HFF-Myc (cell line): ENCODE data around the gene MAMLD1.

ENCODE experiments used
- DNase-seq: peaks from one replicate; pipeline ENCODE4 v3.0.0-alpha.2; 2011; ENCODE audit warnings: low read depth; ENCODE audit errors: extremely low read depth
- H3K4me3 ChIP-seq: replicated peaks from 2 replicates; pipeline ENCODE4 v1.5.1; 2011; ENCODE audit warnings: low read depth, mild to moderate bottlenecking, control low read depth, low read length
- TF ChIP-seq, protein P1 (sequence below): IDR thresholded peaks from 2 replicates; pipeline ENCODE4 v1.5.1; 2012; ENCODE audit warnings: mild to moderate bottlenecking, low read depth, low read length, control low read depth; ENCODE audit errors: missing control alignments

Gene MAMLD1

DNA sequence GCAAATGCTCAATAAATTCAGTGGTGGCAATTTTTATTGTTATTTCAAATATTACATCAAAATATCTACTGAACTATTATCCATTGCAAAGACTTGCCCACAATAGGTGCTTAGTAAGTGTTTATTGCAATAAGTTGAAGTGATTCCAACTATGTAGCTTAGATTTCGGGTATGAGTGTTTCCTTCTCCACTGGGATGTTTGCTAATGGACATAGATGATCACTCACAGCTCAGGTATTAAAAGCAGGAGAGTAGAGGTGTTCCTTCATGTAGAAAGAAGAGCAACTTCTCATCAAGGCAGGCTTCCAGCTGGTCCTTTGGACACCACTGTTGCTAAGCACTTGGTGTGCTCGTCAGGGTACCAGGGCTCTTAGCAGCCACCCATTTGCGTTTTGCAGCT is 139.0 kb downstream of the MAMLD1 start:
- H3K4me3 ChIP-seq: no peak overlapping the region
- TF ChIP-seq, protein P1, sequence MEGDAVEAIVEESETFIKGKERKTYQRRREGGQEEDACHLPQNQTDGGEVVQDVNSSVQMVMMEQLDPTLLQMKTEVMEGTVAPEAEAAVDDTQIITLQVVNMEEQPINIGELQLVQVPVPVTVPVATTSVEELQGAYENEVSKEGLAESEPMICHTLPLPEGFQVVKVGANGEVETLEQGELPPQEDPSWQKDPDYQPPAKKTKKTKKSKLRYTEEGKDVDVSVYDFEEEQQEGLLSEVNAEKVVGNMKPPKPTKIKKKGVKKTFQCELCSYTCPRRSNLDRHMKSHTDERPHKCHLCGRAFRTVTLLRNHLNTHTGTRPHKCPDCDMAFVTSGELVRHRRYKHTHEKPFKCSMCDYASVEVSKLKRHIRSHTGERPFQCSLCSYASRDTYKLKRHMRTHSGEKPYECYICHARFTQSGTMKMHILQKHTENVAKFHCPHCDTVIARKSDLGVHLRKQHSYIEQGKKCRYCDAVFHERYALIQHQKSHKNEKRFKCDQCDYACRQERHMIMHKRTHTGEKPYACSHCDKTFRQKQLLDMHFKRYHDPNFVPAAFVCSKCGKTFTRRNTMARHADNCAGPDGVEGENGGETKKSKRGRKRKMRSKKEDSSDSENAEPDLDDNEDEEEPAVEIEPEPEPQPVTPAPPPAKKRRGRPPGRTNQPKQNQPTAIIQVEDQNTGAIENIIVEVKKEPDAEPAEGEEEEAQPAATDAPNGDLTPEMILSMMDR: no peak
- DNase-seq: no peak

DNA sequence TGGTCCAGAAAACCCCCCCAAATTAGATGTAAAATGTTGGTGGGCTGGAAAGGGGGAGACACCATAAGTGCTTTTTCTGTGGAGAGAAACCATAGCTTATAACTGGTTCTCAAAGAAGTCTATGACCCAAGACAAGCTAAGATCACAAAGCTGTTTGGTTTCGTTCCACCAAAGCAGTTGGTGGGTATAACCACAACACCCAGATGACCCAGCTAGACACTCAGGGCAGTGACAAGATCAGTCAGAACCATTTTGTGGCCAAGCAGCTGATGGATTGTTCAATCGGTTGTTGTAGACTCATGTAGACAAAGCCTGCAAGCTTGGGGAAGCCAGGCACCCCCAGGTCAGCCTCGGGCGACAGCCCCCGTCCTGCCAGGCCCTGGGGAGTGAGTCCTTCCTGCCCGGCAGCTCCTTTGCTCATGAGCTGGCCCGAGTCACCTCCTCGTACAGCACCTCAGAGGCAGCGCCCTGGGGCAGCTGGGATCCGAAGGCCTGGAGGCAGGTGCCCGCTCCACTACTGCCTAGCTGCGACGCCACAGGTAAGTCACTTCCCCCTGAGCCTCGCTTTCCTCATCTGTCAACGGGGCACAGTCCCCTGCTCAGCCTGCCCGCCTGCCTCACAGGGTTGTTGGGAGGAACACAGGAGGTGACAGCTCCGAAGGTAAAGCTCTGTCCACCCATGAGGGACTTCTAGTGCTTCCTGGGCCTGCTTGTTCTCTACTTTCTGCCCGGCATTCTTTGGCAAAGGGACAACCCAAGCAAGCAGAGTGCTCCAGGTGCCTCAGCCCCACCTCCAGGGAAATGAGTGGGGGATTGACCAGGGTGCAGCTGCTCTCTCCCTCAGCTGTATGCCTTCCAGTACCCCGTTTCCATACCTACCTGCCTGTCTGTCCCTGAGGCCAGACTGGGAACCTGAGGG is 140.1 kb downstream of the MAMLD1 start:
- TF ChIP-seq, protein P1: no peak
- no peak for DNase-seq

DNA sequence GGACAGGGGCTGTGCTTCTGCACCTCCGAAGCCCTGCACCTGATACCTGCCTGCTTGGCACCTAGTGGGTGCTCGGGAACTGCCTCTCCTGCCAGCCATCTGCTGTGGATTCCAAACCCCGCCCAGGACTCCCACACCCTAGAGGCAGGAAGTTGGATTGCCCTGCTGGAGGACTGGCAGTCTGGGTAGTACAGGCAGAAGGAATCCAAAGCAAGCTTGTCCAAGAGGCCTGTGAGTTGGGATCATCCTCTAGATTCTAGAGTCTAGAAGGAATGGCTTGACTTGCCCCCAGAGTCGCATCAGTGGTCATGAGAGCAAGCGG is 140.7 kb downstream of the MAMLD1 start:
- DNase-seq: no peak
- TF ChIP-seq, protein P1: no peak
- no peak overlapping the region for H3K4me3 ChIP-seq

More for the DNA sequence above, 140.1 kb downstream of the MAMLD1 start:
- H3K4me3 ChIP-seq: no peak overlapping the region

DNA sequence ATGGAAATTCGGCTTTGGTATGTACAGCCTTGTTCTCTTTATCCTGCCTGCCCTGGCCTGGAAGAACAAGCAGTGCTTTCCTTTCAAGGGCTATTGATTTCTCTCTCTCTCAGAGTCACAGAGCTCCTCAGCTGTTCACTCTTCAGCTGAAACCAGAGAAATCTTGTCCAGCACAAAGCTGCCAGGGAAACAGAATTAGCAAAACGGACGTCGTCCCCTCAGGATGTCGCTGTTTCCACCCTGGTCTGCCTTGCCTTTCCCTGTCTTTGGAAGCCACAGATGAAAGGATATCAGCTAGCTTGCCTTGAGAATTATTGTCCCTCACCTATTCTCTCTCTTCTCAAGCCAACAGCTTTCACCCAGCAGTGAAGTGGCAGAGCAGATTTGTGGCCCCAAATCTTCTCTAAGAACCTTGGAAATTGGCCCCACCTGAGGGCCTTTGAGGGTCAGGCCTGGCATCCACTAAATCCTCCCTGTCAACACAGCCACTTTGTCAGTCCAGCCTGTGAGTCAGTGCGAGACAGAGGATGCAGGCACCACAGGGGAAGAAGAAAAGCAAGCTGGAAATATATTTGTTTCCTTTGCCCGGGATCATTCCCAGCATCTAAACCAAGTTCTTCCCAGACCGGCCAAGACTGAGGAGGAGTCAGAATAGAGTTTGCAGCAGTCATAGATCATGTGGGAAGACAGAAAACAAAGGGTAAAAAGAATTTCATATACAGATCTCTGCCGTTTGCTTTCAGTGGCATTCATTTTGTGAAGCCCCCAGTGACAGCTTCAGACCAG is 141.5 kb downstream of the MAMLD1 start:
- DNase-seq: no peak
- TF ChIP-seq, protein P1: no peak
- no peak overlapping the region for H3K4me3 ChIP-seq

DNA sequence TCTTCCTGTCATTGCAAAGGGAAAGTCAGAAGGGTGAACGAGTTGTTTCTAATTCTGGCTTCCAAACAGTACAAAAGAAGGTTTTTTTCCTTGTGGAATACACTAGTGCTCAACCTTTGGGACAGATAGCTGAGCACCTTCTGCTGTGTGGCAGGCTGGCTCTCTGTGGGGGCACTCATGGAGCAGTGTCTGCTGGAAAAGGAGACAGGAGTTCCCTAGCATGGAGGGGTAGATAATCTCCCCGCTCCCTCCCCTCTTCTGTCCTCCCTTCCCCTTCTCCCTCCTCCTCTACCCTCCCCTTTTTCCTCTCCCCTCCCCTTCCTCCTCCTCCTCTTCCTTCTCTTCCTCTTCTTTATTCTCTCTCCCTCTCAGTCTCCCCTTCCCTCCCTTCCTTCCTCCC is 142.9 kb downstream of the MAMLD1 start:
- H3K4me3 ChIP-seq: no peak overlapping the region
- TF ChIP-seq, protein P1: no peak
- DNase-seq: no peak

DNA sequence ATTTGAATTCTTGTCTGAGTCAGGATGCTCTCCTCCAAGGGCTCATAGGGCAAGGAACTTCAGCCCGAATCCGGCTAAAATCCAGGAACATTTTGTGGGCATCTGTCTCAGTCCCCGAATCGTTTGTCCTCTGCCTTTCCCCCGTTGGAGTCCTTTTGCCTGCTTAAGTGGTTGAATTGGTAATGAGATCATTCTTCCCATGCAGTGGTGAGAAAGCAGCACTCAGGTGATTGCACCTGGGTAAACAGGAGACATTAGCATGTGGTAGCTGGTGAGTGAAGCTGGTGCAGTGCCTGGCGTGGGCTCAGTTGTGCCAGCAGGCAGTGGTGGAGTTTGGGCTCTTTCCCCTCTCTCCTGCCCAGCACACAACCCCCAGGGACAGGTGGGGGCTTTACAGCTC is 143.4 kb downstream of the MAMLD1 start:
- TF ChIP-seq, protein P1: no peak
- no peak for DNase-seq
- no peak overlapping the region for H3K4me3 ChIP-seq
